Naive thymus-derived CD8-positive, alpha-beta T cell (primary cell): Measurements from ENCODE around the gene ZNF668. TPM values are rescaled to one million over a fixed set of nuclear protein-coding genes. Genes with fewer than 3 reads are reported as not detected.

Source experiments
- ATAC-seq, 2 donors: fragments of 150-1000 bp; cut with Tn5 transposase in 1 of 2; sonication (Bioruptor Pico), chemical (Tn5 transposase) in 1 of 2; 1 replicate in 1 of 2; 2 replicates in 1 of 2; pipeline ENCODE4 v1.10.0; 2021; ENCODE audit warnings: mild to moderate bottlenecking in 2 of 2, moderate library complexity in 2 of 2
- POLR2A ChIA-PET: fragments of 350-600 bp; sonication (Branson Sonifier 250); formaldehyde crosslinking; loops from one replicate; lab custom pipeline; 2021; ENCODE audit warnings: antibody characterized with exemption; lab: Charles Lee
- DNase-seq, 10 donors: peaks; one replicate each; pipeline versions ENCODE4 v3.0.0 to v3.0.0-alpha.2; 2020 to 2022
- H3K27ac Mint-ChIP-seq, 10 donors: one replicate each; pipeline ENCODE4 v1.8.0; 2020 to 2022; ENCODE audit warnings: mild to moderate bottlenecking in 10 of 10, mixed read lengths in 10 of 10, moderate library complexity in 4 of 10, inconsistent platforms in 1 of 10
- H3K27me3 Mint-ChIP-seq, 5 donors: one replicate each; pipeline ENCODE4 v1.8.0; 2021 to 2022; ENCODE audit warnings: mixed read lengths in 5 of 5
- H3K36me3 Mint-ChIP-seq, 3 donors: one replicate each; pipeline ENCODE4 v1.8.0; 2020 to 2022; ENCODE audit warnings: mixed read lengths in 3 of 3, mild to moderate bottlenecking in 2 of 3, inconsistent platforms in 1 of 3
- H3K4me1 Mint-ChIP-seq, 4 donors: one replicate each; pipeline ENCODE4 v1.8.0; 2021 to 2022; ENCODE audit warnings: mixed read lengths in 4 of 4
- H3K4me3 Mint-ChIP-seq, 10 donors: one replicate each; pipeline ENCODE4 v1.8.0; 2020 to 2022; ENCODE audit warnings: mild to moderate bottlenecking in 10 of 10, mixed read lengths in 10 of 10, moderate library complexity in 6 of 10, inconsistent platforms in 1 of 10
- H3K9me3 Mint-ChIP-seq, 9 donors: one replicate each; pipeline ENCODE4 v1.8.0; 2020 to 2022; ENCODE audit warnings: mixed read lengths in 9 of 9, mild to moderate bottlenecking in 3 of 9, inconsistent platforms in 1 of 9, moderate library complexity in 1 of 9
- polyA plus RNA-seq, 3 donors: library from polyadenylated mRNA; unstranded; fragments of 300-500 nt; fragmentation: Illumina TruSeq; gene quantifications; one replicate each; pipeline ENCODE4 v1.2.3, GENCODE V29; 2021
- total RNA-seq, 8 experiments: library from RNA in 2 of 8; stranded (reverse) in 2 of 8; gene quantifications; one replicate each; pipeline ENCODE4 v1.2.3 and lab custom pipeline; 2021 to 2026

The ZNF668 gene
- 10 to 100 TPM; 11.7 to 13.7 TPM for total RNA-seq
- 1 to 10 TPM; 4.2 to 9.1 (median 7.5) TPM for polyA plus RNA-seq
- 8.4 to 22.7 (median 13.0) reads per million in 6 experiments for total RNA-seq (lab: John Stamatoyannopoulos, UW)

GRCh38 chr16:31073970-31074813, at the start of gene ZNF668, which contains the start of gene ZNF646:
TSS of gene ZNF668 (minus strand) at chr16:31074240. CDS start at chr16:31064459, 9,781 bp downstream.
TSS of gene ZNF646 (plus strand) at chr16:31074422. CDS start at chr16:31076325, 1,903 bp downstream.
- H3K27me3 Mint-ChIP-seq = no peaks in the 10 kb centered on the region
- POLR2A ChIA-PET = interaction anchor here (0.5 to 3.2 kb wide), 28 partner anchors 10 to 795 kb away, joined by 3 to 45 read pairs (median 4); partner anchors contain the start of genes ARMC5, FUS, HSD3B7 and KAT8
- DNase-seq = peak; percentile 90 to 99 (median 98)
- ATAC-seq = peak; percentile 80 to 84
- H3K27ac Mint-ChIP-seq = peak within 1 kb of the TSS; percentile 90 to 99 (median 96)
- peaks cover 21 to 52% (median 45%) of the 10 kb centered on the region in 4 donors for H3K4me1 Mint-ChIP-seq
- H3K9me3 Mint-ChIP-seq = no peaks in the 10 kb centered on the region
- peak within 1 kb of the TSS; percentile 81 to 97 (median 96) for H3K4me3 Mint-ChIP-seq
- peaks cover 0 to 27% (median 9%) of the 10 kb centered on the region in 3 donors for H3K36me3 Mint-ChIP-seq

DNA sequence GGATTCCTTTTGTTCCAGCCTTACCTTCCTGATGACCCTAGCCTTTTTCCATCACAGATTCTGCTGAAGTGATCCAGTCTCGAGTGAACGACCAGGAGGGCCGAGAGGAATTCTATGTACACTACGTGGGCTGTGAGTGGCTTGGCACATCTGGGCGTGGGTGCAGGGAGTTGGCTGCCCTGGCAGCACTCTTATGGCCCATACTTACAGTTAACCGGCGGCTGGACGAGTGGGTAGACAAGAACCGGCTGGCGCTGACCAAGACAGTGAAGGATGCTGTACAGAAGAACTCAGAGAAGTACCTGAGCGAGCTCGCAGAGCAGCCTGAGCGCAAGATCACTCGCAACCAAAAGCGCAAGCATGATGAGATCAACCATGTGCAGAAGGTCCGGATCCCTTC, 46.1 kb upstream of the ZNF668 start:
- Mint-ChIP-seq H3K27me3 (no peaks in the 10 kb centered on the region), H3K4me1 (peaks cover 16 to 32% (median 19%) of the 10 kb centered on the region in 4 donors), H3K9me3 (no peaks in the 10 kb centered on the region), H3K4me3 (peak overlapping the region in 1 of 10 donors; percentile 45), H3K27ac (peak overlapping the region in 2 of 10 donors; percentile 8 to 19), H3K36me3 (peaks cover 0 to 51% (median 10%) of the 10 kb centered on the region in 3 donors)
- DNase-seq (no peak), ATAC-seq (no peak)
- POLR2A ChIA-PET = interaction anchor here (0.7 to 2.0 kb wide), 3 partner anchors 22 to 60 kb away, joined by 3 to 13 read pairs (median 4); partner anchors contain the start of gene FUS

GRCh38 chr16:31118223-31119155, 44.4 kb upstream of the ZNF668 start:
- Mint-ChIP-seq H3K27me3 (no peaks in the 10 kb centered on the region), H3K27ac (peak overlapping the region; percentile 68 to 97 (median 94)), H3K4me1 (peaks cover 18 to 37% (median 24%) of the 10 kb centered on the region in 4 donors), H3K4me3 (peak overlapping the region; percentile 83 to 93 (median 88)), H3K9me3 (no peaks in the 10 kb centered on the region), H3K36me3 (peaks cover 0 to 41% (median 8%) of the 10 kb centered on the region in 3 donors)
- ATAC-seq = no peak
- DNase-seq = no peak
- POLR2A ChIA-PET = interaction anchor here (0.5 to 2.6 kb wide), 34 partner anchors 9 to 646 kb away, joined by 3 to 76 read pairs (median 4); partner anchors contain the start of genes ARMC5, BCKDK, FBXL19 and FUS

GRCh38 chr16:31117384-31118222, 43.6 kb upstream of the ZNF668 start, which contains the start of gene KAT8:
TSS of gene KAT8 (plus strand) at chr16:31117664. CDS start at chr16:31117682, 18 bp downstream.
- Mint-ChIP-seq H3K36me3 (peaks cover 0 to 39% (median 8%) of the 10 kb centered on the region in 3 donors), H3K4me3 (peak within 1 kb of the TSS; percentile 83 to 93 (median 88)), H3K27ac (peak within 1 kb of the TSS; percentile 68 to 97 (median 94)), H3K4me1 (peaks cover 18 to 38% (median 24%) of the 10 kb centered on the region in 4 donors), H3K9me3 (no peaks in the 10 kb centered on the region), H3K27me3 (no peaks in the 10 kb centered on the region)
- DNase-seq = peak; percentile 93 to 99 (median 98)
- peak; percentile 92 for ATAC-seq
- POLR2A ChIA-PET = interaction anchor here (0.6 to 2.6 kb wide), 45 partner anchors 8 to 645 kb away, joined by 3 to 76 read pairs (median 4); partner anchors contain the start of genes ARMC5, BCKDK, FBRS and FBXL19

- Mint-ChIP-seq H3K4me1 (peaks cover 15 to 34% (median 23%) of the 10 kb centered on the region in 4 donors), H3K4me3 (peak overlapping the region in 2 of 10 donors; percentile 2 to 54), H3K9me3 (no peaks in the 10 kb centered on the region), H3K27ac (peak overlapping the region in 3 of 10 donors; percentile 11 to 83 (median 22)), H3K36me3 (peaks cover 0 to 32% (median 3%) of the 10 kb centered on the region in 3 donors), H3K27me3 (no peaks in the 10 kb centered on the region)
- ATAC-seq (no peak), DNase-seq (no peak)
- POLR2A ChIA-PET = interaction anchor here (0.7 to 1.7 kb wide), 3 partner anchors 13 to 566 kb away, joined by 3 to 6 read pairs (median 3); no protein-coding TSS in a partner anchor
Observed at GRCh38 chr16:31114468-31114867, 40.4 kb upstream of the ZNF668 start.

GRCh38 chr16:31113121-31114120, 39.4 kb upstream of the ZNF668 start:
- DNase-seq (no peak), ATAC-seq (no peak)
- Mint-ChIP-seq H3K4me3 (peak overlapping the region in 3 of 10 donors; percentile 19 to 50 (median 20)), H3K36me3 (peaks cover 0 to 21% (median 2%) of the 10 kb centered on the region in 3 donors), H3K27me3 (no peaks in the 10 kb centered on the region), H3K4me1 (peaks cover 9 to 28% (median 20%) of the 10 kb centered on the region in 4 donors), H3K9me3 (no peaks in the 10 kb centered on the region), H3K27ac (peak overlapping the region in 4 of 10 donors; percentile 15 to 69 (median 34))
- POLR2A ChIA-PET = interaction anchor here (1.4 to 1.7 kb wide), 2 partner anchors 29 to 65 kb away, joined by 5 to 6 read pairs; no protein-coding TSS in a partner anchor

- Mint-ChIP-seq H3K36me3 (peaks cover 0 to 21% (median 2%) of the 10 kb centered on the region in 3 donors), H3K27me3 (no peaks in the 10 kb centered on the region), H3K27ac (peak overlapping the region in 4 of 10 donors; percentile 3 to 66 (median 49)), H3K9me3 (no peaks in the 10 kb centered on the region), H3K4me1 (peaks cover 8 to 26% (median 18%) of the 10 kb centered on the region in 4 donors), H3K4me3 (peak overlapping the region in 1 of 10 donors; percentile 14)
- no peak for ATAC-seq
- no peak for DNase-seq
- POLR2A ChIA-PET = interaction anchor here (1.0 to 1.7 kb wide), 3 partner anchors 30 to 65 kb away, joined by 3 to 6 read pairs (median 5); partner anchors contain the start of gene ZNF668
Observed at GRCh38 chr16:31112711-31113110, 38.7 kb upstream of the ZNF668 start.

- no peaks in the 10 kb centered on the region for H3K9me3 Mint-ChIP-seq
- DNase-seq (no peak), ATAC-seq (no peak)
- POLR2A ChIA-PET = interaction anchor here (0.5 to 6.0 kb wide), 4 partner anchors 28 to 140 kb away, joined by 3 to 28 read pairs (median 4); partner anchors contain the start of genes FUS and ZNF668
- peaks cover 8 to 28% (median 21%) of the 10 kb centered on the region in 4 donors for H3K4me1 Mint-ChIP-seq
- H3K36me3 Mint-ChIP-seq = peaks cover 0 to 21% (median 2%) of the 10 kb centered on the region in 3 donors
- H3K27me3 Mint-ChIP-seq = no peaks in the 10 kb centered on the region
- H3K27ac Mint-ChIP-seq = peak overlapping the region in 1 of 10 donors; percentile 3
- H3K4me3 Mint-ChIP-seq = peak overlapping the region in 1 of 10 donors; percentile 75
Observed at GRCh38 chr16:31111881-31112466, 37.9 kb upstream of the ZNF668 start.
